CD1c-positive myeloid dendritic cell (primary cell): ENCODE measurements around the gene BRI3.

Source experiments
- DNase-seq: peaks from one replicate; pipeline ENCODE4 v3.0.0-alpha.2; 2016; ENCODE audit errors: extremely low spot score

The BRI3 gene

GRCh38 chr7:98286701-98287485, 5.4 kb downstream of the BRI3 start:
- DNase-seq: no peak

- DNase-seq: peak; percentile 21
Observed at GRCh38 chr7:98287486-98287959, 6.0 kb downstream of the BRI3 start.

DNA sequence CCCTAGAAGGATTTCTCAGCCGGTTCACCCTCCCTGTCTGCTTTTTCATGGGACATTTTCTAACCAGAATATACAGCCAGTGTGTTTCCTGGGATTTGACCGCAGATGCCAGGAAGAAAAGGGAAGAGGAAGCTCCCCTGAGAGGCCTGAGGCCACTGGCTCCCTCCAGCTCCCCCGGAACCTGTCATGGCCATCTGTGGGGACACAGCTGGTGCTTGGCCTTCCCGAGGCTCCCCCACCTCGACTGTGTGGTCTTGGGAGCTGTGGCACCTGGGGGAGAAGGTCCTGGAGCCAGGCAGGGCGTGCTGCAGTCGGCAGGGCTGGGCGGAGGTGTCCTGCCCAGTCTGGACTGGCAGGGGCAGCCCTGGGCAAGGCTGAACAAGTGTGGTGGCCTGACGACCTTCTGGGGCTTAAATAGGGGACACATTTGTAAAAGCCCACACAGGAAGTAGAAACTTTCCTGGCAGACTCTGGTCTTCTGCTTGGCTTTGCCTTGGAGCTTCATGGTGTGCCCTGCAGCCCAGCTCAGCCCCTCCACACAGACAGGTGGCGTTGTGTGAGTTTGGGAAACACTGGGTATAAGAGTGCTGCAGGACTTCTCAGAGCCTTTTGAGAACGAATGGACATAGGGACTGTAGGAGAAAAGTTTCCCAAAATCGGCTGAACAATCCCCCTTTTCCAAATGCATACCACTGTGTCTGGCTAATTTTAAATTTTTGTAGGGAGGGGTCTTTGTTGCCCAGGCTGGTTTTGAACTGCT, 6.8 kb downstream of the BRI3 start:
- DNase-seq: peak; percentile 61

DNA sequence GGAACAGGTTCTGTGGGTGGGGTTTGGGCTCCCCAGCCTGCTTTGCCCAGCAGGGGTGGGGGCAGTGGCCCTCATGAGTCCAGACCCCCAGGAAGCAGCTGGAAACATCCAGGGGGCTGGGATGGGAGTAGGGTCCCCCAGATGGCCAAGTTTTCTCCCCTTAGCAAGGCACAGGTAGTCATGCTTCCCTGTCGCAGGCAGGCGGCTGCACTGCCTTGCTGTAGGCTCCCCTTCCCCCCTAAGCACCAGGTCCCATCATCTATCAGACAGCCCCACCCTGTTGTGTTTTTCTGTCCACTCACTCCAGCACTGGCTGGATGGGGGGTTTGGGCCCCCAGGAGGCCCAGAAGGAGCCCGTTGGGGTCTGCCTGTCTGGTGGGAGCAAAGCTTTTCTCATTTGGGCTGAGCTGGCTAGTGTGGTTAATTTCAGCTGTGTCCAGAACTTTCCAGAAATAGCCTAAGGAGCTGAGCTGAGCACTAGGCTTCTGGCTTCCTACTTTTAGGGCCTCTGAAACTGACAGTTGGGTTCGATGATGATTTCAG, 7.9 kb downstream of the BRI3 start:
- no peak for DNase-seq

GRCh38 chr7:98291717-98292116, 10.2 kb downstream of the BRI3 start:
- DNase-seq: no peak

DNA sequence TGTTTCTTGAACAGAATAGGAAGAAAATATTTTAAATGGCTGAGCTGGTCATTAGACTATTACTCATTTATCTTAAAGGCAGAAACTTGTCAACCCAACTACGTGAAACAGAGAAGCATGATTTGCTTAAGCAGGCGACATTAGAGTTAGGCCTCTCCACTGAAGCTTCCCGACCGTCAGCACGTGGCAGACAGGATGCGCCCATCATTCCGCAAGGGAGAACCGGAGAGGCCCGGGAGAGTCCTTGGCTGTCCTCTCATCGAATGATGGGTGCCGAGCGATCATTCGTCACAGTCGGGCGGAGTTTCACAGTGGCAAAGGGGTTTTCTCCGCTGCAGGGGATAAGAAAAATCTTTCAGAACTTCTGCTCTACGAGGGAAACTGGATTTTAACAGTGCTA, 11.8 kb downstream of the BRI3 start:
- DNase-seq: no peak

DNA sequence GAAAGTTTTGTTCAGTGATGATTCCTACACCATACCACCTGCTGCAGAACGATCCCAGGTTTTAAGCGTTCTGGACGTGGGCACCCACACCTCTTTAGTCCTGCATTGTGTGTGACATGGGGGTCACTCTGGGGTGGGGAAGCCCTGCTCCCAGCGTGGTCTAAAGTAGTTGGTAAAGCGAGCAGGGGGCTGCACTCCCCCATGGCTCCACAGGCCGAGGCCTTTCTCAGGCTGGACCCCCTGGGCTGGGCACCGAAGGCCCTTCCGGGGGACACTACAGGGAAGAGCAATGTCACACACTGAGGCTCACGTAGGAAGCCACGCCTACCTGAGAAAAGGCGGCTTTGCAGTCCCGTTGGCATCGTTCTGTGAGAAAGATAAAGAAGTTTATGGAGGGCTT, 12.3 kb downstream of the BRI3 start:
- DNase-seq: no peak

DNA sequence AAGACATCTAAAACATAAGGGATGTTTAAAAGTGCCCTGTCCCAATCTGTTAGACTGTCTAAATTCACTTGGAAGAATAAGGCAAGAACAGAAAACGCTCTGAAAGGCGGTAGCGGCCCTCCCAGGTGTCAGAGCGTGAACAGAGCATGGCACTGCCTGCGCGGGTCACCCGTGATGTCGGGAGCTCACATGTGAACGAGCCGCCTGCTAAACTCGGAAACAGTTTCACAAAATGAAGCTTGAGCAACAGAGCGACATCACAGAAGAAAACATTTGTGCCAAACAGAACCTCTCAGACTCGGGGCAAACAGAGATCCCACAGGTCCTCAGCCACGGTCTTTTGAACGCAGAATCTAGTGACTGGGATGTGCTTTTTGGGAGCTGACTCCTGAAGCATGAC, 12.8 kb downstream of the BRI3 start:
- no peak for DNase-seq

- DNase-seq: no peak
Observed at GRCh38 chr7:98294798-98295382, 13.4 kb downstream of the BRI3 start.

DNA sequence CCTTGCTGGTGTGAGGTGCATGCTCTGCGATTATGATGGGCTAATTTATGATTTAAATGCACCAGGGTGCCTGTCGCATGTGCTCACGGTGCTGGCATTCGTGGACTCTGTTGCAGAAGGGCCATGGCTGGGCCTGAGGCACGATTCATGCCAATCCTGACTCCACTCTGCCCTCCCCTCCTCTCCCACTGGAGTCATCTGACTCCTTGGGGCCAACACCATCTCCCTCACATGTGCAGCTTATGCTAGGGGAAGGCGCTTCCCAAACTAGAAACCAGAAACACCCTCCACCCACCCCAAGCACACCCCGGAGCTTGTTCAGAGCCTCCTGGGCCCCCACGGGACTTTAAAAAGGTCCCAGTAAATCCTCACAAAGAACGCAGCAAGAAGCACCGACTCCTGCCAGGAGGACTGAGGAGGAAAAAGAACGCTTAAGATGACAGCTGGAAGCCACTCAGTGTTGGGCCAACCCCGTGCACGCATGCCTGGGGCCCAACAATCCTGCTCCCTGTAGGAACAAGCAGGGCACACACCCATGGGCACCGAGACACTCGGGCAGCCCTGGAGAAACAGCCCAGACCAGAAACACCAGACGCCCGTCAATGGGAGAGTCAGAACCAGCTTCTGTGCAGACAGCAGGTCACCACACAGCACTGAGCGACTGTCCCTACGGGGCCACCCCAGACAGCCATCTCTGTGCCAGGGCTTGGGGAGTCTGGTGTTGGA, 14.1 kb downstream of the BRI3 start:
- no peak for DNase-seq

GRCh38 chr7:98296833-98297232, 15.3 kb downstream of the BRI3 start:
- DNase-seq: no peak

DNA sequence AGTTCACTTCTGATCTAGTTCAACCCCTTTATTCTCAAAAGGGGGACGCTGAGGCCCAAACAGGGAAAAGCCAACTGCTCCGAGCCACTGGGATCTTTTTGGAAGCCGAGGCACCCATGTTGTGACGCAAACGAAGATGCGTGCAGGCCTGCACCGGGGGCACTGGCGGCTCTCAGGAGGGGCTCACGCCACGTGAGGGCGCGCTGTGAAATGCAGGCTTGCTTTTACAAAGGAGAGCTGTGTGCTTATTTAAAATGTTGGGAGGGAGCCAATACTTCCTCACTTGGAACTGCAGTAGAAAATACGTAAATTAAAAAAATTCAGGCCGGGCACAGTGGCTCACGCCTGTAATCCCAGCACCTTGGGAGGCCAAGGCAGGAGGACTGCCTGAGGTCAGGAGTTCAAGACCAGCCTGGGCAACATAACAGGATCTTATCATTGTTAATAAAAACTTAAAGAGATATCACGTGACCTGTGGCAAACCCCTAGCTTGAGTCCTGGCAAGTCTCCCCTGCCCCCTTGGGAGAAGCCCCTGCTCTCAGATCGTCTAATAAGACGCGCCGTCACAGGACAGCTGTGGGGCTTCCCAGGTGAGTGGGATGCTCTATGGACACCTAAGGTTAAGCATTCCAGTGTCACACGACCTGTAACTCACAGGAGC, 16.3 kb downstream of the BRI3 start:
- DNase-seq: no peak

DNA sequence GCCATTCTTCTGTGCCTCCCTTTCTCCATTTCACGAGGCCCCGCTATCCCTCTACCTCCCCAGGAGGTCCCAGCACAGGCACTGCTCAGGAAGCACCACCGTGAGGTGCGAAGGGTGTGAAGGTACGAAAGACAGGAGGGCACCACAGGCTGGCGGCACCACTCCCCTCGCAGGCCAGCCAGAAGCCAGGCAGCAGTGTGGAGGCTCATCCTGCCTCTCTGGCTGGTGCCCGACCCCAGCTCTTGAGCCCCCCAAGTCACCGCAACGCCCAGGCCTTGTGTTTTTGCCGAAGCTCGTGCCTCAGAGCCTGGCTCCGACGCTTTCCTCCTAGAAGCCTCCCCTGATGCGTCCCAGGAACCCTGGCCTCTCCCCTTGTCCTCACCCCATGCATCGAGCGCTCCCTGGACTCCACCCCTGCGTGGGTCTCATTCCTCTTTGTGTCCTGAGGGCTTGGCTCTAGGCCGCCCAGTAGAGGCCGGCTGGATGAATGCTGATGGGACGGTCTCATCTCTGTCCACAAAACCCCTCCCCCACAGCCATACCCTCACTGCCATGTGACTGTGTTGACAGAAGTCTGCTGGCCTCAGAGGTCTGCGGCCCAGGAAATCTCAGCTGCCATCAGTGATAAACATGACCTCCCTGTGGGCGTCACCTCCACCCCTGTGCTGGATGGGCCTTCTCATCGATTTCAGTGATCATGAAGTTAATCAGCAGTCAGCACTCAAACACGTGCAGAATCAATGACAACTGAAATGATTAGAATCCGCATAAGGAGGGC, 19.3 kb downstream of the BRI3 start:
- DNase-seq: no peak

DNA sequence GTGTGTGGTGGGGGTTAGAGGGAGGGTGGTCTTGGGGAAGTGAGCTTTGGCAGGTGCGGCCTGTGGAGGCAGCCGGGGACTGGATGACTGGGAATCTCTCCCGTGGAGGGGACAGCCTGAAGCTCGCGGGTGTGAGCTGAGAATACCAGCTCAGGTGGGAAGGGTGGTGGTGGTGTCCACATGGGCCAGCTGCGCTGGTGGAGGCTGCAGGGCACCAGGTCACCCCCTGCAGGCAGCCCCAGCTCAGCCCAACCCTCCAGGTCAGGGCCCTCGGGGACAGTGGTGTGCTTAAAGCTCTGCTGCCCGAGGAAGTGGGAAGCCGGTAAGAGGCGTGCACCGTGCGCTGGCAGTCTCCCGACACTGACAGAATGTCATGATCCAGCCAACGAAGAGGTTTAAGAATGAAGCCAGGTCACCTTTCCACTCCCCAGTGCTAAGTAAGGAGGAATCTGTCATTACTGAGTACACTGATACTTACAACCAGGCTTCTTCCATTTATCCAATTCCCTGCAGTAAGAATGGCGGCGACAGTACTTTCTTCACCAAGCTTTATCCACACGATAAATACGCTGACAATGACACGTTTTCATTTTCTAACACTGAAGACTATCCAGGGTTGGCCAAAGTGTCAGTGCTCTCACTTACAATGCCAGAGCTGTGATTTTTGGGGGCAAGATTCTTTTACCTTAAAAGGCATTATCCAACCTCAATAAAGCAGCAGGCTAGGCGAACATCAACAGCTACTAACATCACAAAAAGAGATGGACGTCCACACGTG, 20.4 kb downstream of the BRI3 start:
- no peak for DNase-seq

DNA sequence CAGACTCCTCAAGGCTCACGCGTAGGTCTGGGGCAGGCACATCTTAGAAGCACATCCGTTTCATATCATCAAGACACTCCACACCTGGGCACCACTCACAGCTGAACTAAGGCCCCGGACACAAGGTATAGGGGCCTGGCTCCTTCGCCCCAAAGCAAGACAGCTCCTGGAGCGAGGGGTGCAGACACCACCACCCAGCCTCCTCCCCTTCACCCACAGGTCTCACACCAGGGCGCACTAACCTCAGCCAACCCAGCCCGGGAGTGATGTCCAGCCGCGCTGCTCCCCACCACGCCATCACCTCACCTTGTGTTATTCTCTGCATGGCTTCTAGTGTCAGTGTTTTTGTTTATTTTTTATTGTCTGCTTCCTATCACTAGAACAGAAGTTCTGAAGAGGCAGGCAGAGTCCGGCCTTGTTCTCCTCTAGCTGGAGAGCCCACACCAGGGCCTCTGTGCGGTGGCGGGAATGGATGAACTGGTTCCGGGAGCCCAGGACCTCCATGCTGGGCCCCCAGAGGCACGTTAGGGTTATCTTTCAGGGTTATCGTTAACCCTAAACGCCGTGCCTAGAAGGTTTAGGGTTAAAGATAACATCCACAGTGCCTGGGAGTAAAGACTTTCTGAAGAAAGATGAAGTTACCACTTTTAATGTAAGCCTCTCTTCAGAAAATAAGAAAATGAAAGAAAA, 21.8 kb downstream of the BRI3 start:
- DNase-seq: no peak

- no peak for DNase-seq
Observed at GRCh38 chr7:98303906-98304305, 22.4 kb downstream of the BRI3 start.

GRCh38 chr7:98305951-98306535, 24.6 kb downstream of the BRI3 start:
- DNase-seq: no peak

- no peak for DNase-seq
Observed at GRCh38 chr7:98307971-98308466, 26.5 kb downstream of the BRI3 start.

GRCh38 chr7:98309566-98309965, 28.1 kb downstream of the BRI3 start:
- no peak for DNase-seq
